H9 (cell line): ENCODE results near the gene SPTA1. TPM values are rescaled to one million over a fixed set of nuclear protein-coding genes. Genes with fewer than 3 reads are reported as not detected.

Experiments
- DNase-seq: peaks from one replicate; pipeline ENCODE4 v3.0.0-alpha.2; 2017
- H2AFZ ChIP-seq: one replicate; pipeline ENCODE4 v1.6.1; 2013; ENCODE audit warnings: mild to moderate bottlenecking, low read length, control low read depth, moderate library complexity
- H2AK5ac ChIP-seq: 2 replicates; pipeline ENCODE4 v1.6.1; 2013; ENCODE audit warnings: low read length, control low read depth, mixed read lengths; ENCODE audit not compliant: insufficient read length
- H2BK120ac ChIP-seq: one replicate; pipeline ENCODE4 v1.6.1; 2013; ENCODE audit warnings: low read depth, mild to moderate bottlenecking, low read length, control low read depth, inconsistent platforms; ENCODE audit not compliant: poor library complexity, severe bottlenecking
- H2BK12ac ChIP-seq: 2 replicates; pipeline ENCODE4 v1.6.1; 2013; ENCODE audit warnings: low read length, control low read depth, mixed read lengths, low read depth; ENCODE audit not compliant: insufficient read length
- H2BK15ac ChIP-seq: 2 replicates; pipeline ENCODE4 v1.6.1; 2013; ENCODE audit warnings: low read depth, low read length, control low read depth
- H2BK20ac ChIP-seq: one replicate; pipeline ENCODE4 v1.6.1; 2013; ENCODE audit warnings: low read depth, mild to moderate bottlenecking, low read length, control low read depth, inconsistent platforms; ENCODE audit not compliant: poor library complexity, severe bottlenecking
- H2BK5ac ChIP-seq: 2 replicates; pipeline ENCODE4 v1.6.1; 2013; ENCODE audit warnings: low read length, control low read depth, mixed read lengths; ENCODE audit not compliant: insufficient read length
- H3K14ac ChIP-seq: 2 replicates; pipeline ENCODE4 v1.6.1; 2013; ENCODE audit warnings: low read length, control low read depth; ENCODE audit not compliant: insufficient read depth
- H3K18ac ChIP-seq: 2 replicates; pipeline ENCODE4 v1.6.1; 2013; ENCODE audit warnings: low read depth, mild to moderate bottlenecking, mixed read lengths, low read length, control low read depth; ENCODE audit not compliant: insufficient read length
- H3K23ac ChIP-seq: 2 replicates; pipeline ENCODE4 v1.6.1; 2013; ENCODE audit warnings: low read length, control low read depth, mixed read lengths, low read depth; ENCODE audit not compliant: insufficient read length
- H3K23me2 ChIP-seq: 2 replicates; pipeline ENCODE4 v1.6.1; 2013; ENCODE audit warnings: low read depth, mild to moderate bottlenecking, mixed read lengths, low read length, control low read depth; ENCODE audit not compliant: insufficient read length, poor library complexity, severe bottlenecking
- H3K27ac ChIP-seq: 2 replicates; pipeline ENCODE4 v1.5.1; 2013; ENCODE audit warnings: low read length, control low read depth, mixed read lengths, low read depth; ENCODE audit not compliant: insufficient read length
- H3K27me3 ChIP-seq: 2 replicates; pipeline ENCODE4 v1.6.1; 2013; ENCODE audit warnings: low read length, control low read depth, inconsistent platforms; ENCODE audit not compliant: insufficient read depth
- H3K4ac ChIP-seq: 2 replicates; pipeline ENCODE4 v1.6.1; 2013; ENCODE audit warnings: low read depth, mild to moderate bottlenecking, control low read depth, inconsistent platforms, low read length, moderate library complexity
- H3K4me1 ChIP-seq: 2 replicates; pipeline ENCODE4 v1.6.1; 2013; ENCODE audit warnings: low read length, control low read depth, inconsistent platforms; ENCODE audit not compliant: insufficient read depth
- H3K4me2 ChIP-seq: 2 replicates; pipeline ENCODE4 v1.6.1; 2013; ENCODE audit warnings: low read length, control low read depth, mixed read lengths; ENCODE audit not compliant: insufficient read length, insufficient read depth
- H3K56ac ChIP-seq: 2 replicates; pipeline ENCODE4 v1.6.1; 2013; ENCODE audit warnings: low read depth, mild to moderate bottlenecking, mixed read lengths, low read length, control low read depth; ENCODE audit not compliant: insufficient read length
- H3K79me1 ChIP-seq: 2 replicates; pipeline ENCODE4 v1.6.1; 2013; ENCODE audit warnings: low read depth, mild to moderate bottlenecking, moderate library complexity, low read length, control low read depth, inconsistent platforms; ENCODE audit not compliant: insufficient read depth, poor library complexity, severe bottlenecking
- H3K79me2 ChIP-seq: 2 replicates; pipeline ENCODE4 v1.6.1; 2013; ENCODE audit warnings: low read length, control low read depth, inconsistent platforms; ENCODE audit not compliant: insufficient read depth
- H3K9ac ChIP-seq: 2 replicates; pipeline ENCODE4 v1.6.1; 2013; ENCODE audit warnings: low read length, control low read depth, mixed read lengths; ENCODE audit not compliant: insufficient read length; ENCODE audit errors: extremely low read depth
- H3K9me3 ChIP-seq: one replicate; pipeline ENCODE4 v1.6.1; 2013; ENCODE audit warnings: low read depth, low read length, inconsistent platforms; ENCODE audit not compliant: control insufficient read depth
- H3T11ph ChIP-seq: one replicate; pipeline ENCODE4 v1.6.1; 2013; ENCODE audit warnings: mild to moderate bottlenecking, low read length, control low read depth, inconsistent platforms
- H4K20me1 ChIP-seq: one replicate; pipeline ENCODE4 v1.6.1; 2013; ENCODE audit not compliant: control insufficient read depth, insufficient read length, insufficient read depth
- H4K5ac ChIP-seq: 2 replicates; pipeline ENCODE4 v1.6.1; 2013; ENCODE audit warnings: low read depth, mild to moderate bottlenecking, mixed read lengths, low read length, control low read depth; ENCODE audit not compliant: insufficient read length
- H4K8ac ChIP-seq: replicated peaks from 2 replicates; pipeline ENCODE4 v1.6.1; 2013; ENCODE audit warnings: low read length, control low read depth, mixed read lengths, low read depth; ENCODE audit not compliant: insufficient read length
- H4K91ac ChIP-seq: 2 replicates; pipeline ENCODE4 v1.6.1; 2013; ENCODE audit warnings: low read depth, mild to moderate bottlenecking, moderate library complexity, mixed read lengths, low read length, control low read depth; ENCODE audit not compliant: insufficient read length
- H3K27ac Mint-ChIP-seq, 3 experiments: 2 replicates in 2 of 3; 3 replicates in 1 of 3; pipeline ENCODE4 v1.8.0; 2020 to 2021; ENCODE audit warnings: mixed read lengths in 3 of 3, mild to moderate bottlenecking in 1 of 3, moderate library complexity in 1 of 3
- H3K27me3 Mint-ChIP-seq: 2 replicates; pipeline ENCODE4 v1.8.0; 2021; ENCODE audit warnings: low read depth, mild to moderate bottlenecking, moderate library complexity, mixed read lengths
- H3K36me3 Mint-ChIP-seq, 3 experiments: 2 replicates in 2 of 3; 3 replicates in 1 of 3; pipeline ENCODE4 v1.8.0; 2020 to 2021; ENCODE audit warnings: low read depth in 3 of 3, mixed read lengths in 3 of 3; ENCODE audit not compliant: insufficient read depth in 1 of 3
- H3K4me1 Mint-ChIP-seq, 2 experiments: 2 replicates each; pipeline ENCODE4 v1.8.0; 2020; ENCODE audit warnings: mixed read lengths in 2 of 2
- H3K4me3 Mint-ChIP-seq, 2 experiments: 2 replicates in 1 of 2; 3 replicates in 1 of 2; pipeline ENCODE4 v1.8.0; 2020 to 2021; ENCODE audit warnings: mild to moderate bottlenecking in 2 of 2, mixed read lengths in 2 of 2, moderate library complexity in 1 of 2
- H3K9me3 Mint-ChIP-seq, 2 experiments: 2 replicates in 1 of 2; 3 replicates in 1 of 2; pipeline ENCODE4 v1.8.0; 2020; ENCODE audit warnings: mild to moderate bottlenecking in 2 of 2, mixed read lengths in 2 of 2, moderate library complexity in 1 of 2
- CTCF ChIP-seq: fragments of 200-600 bp; sonication (generic); conservative IDR thresholded peaks from 3 replicates; pipeline ENCODE4 v1.8.0; 2021; ENCODE audit warnings: antibody characterized with exemption, mild to moderate bottlenecking
- WGBS: extraction: QIAGEN DNeasy Blood & Tissue Kit; methylation state at CpG from one replicate; pipeline ENCODE4 v1.1.7; 2013; ENCODE audit warnings: missing lambda C conversion rate, low lambda C conversion rate, mixed read lengths; ENCODE audit not compliant: insufficient read length; ENCODE audit errors: extremely low coverage; 5-methylcytosine and 5-hydroxymethylcytosine counted together
- total RNA-seq: library from RNA; stranded (reverse); gene quantifications from 2 replicates; pipeline ENCODE4 v1.2.1, GENCODE V29; 2021

SPTA1 gene
- total RNA-seq, 1 experiment from 2014 or later, result not detected

GRCh38 chr1:158711098-158711497 lies 24.6 kb upstream of the SPTA1 start:
- no peak overlapping the region for H4K5ac ChIP-seq
- no peak overlapping the region for H3K9ac ChIP-seq
- no peak overlapping the region for H3K14ac ChIP-seq
- H3K79me2 ChIP-seq, result no peaks in the 10 kb centered on the region
- H3K23me2 ChIP-seq, result no peaks in the 10 kb centered on the region
- H3K4me1 ChIP-seq, result no peaks in the 10 kb centered on the region
- H2AFZ ChIP-seq, result no peak overlapping the region
- no peak overlapping the region for H4K8ac ChIP-seq
- H3K27ac ChIP-seq, result no peak overlapping the region
- H2BK12ac ChIP-seq, result no peak overlapping the region
- no peak overlapping the region for H2BK120ac ChIP-seq
- H4K20me1 ChIP-seq, result no peaks in the 10 kb centered on the region
- no peaks in the 10 kb centered on the region for H3K4me1 Mint-ChIP-seq
- WGBS, result 100% methylated on average over 1 of the region's 4 CpGs
- no peak overlapping the region for H2BK15ac ChIP-seq
- H3K79me1 ChIP-seq, result no peaks in the 10 kb centered on the region
- TF ChIP-seq CTCF, result no peak
- no peak overlapping the region for H3K4me3 Mint-ChIP-seq
- H2BK20ac ChIP-seq, result no peak overlapping the region
- H3K27me3 Mint-ChIP-seq, result no peaks in the 10 kb centered on the region; the same call in 1 of the 2 replicates
- H3K36me3 Mint-ChIP-seq, result no peaks in the 10 kb centered on the region
- H3K9me3 Mint-ChIP-seq, result no peaks in the 10 kb centered on the region
- H3K23ac ChIP-seq, result no peak overlapping the region
- H3K56ac ChIP-seq, result no peak overlapping the region
- no peak overlapping the region for H3T11ph ChIP-seq
- H3K27me3 ChIP-seq, result no peaks in the 10 kb centered on the region
- no peak overlapping the region for H4K91ac ChIP-seq
- no peak overlapping the region for H3K4me2 ChIP-seq
- H3K4ac ChIP-seq, result no peak overlapping the region
- H2BK5ac ChIP-seq, result no peak overlapping the region
- H3K9me3 ChIP-seq, result no peaks in the 10 kb centered on the region
- H3K18ac ChIP-seq, result no peak overlapping the region
- no peak overlapping the region for H2AK5ac ChIP-seq
- no peak for DNase-seq
- H3K27ac Mint-ChIP-seq, result no peak overlapping the region
